Stimulated activated CD8-positive, alpha-beta memory T cell treated with anti-CD3 and anti-CD28 coated beads, Interleukin-12 subunit alpha, Interleukin-12 subunit beta, amount 100 ng/mL, for 24 hours (primary cell): ENCODE results near the gene POU2AF1.

Experiments
- DNase-seq: peaks from one replicate; pipeline ENCODE4 v3.0.0-alpha.2; 2020; ENCODE audit errors: extremely low read depth

POU2AF1 gene

GRCh38 chr11:111319296-111319695 lies 59.8 kb downstream of the POU2AF1 start:
- no peak for DNase-seq

GRCh38 chr11:111312076-111312475 lies 67.0 kb downstream of the POU2AF1 start:
- no peak for DNase-seq

- no peak for DNase-seq
Measured at GRCh38 chr11:111310723-111311122, 68.4 kb downstream of the POU2AF1 start.

GRCh38 chr11:111310088-111310487 lies 69.0 kb downstream of the POU2AF1 start:
- DNase-seq, result no peak

GRCh38 chr11:111309215-111309915 lies 69.7 kb downstream of the POU2AF1 start:
- no peak for DNase-seq

- no peak for DNase-seq
Measured at GRCh38 chr11:111308140-111308539, 70.9 kb downstream of the POU2AF1 start.

GRCh38 chr11:111307472-111308108 lies 71.5 kb downstream of the POU2AF1 start:
- DNase-seq, result no peak

- no peak for DNase-seq
Measured at GRCh38 chr11:111306321-111306720, 72.8 kb downstream of the POU2AF1 start.

- DNase-seq, result no peak
Measured at GRCh38 chr11:111305876-111306275, 73.2 kb downstream of the POU2AF1 start.

GRCh38 chr11:111305162-111305802 lies 73.8 kb downstream of the POU2AF1 start:
- no peak for DNase-seq

- no peak for DNase-seq
Measured at GRCh38 chr11:111303461-111303860, 75.6 kb downstream of the POU2AF1 start.

GRCh38 chr11:111302298-111302697 lies 76.8 kb downstream of the POU2AF1 start:
- no peak for DNase-seq
